ENCODE data around the gene RBM38. TPM values are rescaled to one million over a fixed set of nuclear protein-coding genes. Genes with fewer than 3 reads are reported as not detected.

The RBM38 gene
- 23.6 to 36.6 TPM (median 33.1 TPM) in 5 replicates for total RNA-seq (2022; extraction: Qiagen RNA extraction)

DNA sequence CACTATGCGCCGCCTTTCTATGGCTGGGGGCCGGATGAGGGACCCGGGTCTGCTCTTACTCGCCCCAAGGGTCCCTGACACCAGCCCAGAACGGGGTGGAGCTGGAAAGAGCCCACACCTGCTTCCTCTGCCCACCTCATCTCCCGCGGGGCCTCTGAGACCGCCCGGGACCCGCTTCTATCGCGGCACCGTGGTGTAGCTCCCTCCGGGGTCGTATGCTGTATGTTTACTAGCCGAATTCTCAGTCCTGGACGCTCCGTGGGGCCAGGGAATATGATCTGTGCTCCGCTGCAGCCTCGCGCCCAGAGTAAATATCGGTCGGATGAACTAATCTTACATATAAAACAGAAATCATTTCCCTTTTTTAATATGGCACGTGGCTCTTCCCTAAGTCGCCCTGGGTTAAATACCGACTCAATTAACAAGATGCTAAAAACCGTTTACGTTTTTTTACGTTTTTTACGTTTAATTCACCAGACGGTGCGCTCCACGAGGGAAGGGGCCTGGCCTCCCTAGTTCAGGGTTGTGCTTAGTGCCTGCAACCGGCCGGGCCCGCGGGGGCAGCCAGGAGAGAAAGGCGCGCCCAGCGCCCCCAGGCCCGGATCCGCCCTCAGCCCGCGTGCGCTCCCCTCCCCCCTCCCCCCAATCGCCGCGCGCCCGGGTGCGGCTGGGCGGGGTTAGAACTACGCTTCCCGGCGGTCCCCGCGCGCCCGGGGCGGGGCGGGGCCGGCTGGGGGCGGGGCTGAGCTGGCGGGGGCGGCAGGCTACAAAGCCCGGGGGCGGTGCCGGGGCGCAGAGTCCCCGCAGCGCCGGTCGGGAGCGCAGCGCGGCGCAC is at the start of gene RBM38:
Gene RBM38, plus strand, starts transcription at position 793 of the 835 bp plus-strand sequence. CDS start 186 bp downstream, outside the sequence.

DNA sequence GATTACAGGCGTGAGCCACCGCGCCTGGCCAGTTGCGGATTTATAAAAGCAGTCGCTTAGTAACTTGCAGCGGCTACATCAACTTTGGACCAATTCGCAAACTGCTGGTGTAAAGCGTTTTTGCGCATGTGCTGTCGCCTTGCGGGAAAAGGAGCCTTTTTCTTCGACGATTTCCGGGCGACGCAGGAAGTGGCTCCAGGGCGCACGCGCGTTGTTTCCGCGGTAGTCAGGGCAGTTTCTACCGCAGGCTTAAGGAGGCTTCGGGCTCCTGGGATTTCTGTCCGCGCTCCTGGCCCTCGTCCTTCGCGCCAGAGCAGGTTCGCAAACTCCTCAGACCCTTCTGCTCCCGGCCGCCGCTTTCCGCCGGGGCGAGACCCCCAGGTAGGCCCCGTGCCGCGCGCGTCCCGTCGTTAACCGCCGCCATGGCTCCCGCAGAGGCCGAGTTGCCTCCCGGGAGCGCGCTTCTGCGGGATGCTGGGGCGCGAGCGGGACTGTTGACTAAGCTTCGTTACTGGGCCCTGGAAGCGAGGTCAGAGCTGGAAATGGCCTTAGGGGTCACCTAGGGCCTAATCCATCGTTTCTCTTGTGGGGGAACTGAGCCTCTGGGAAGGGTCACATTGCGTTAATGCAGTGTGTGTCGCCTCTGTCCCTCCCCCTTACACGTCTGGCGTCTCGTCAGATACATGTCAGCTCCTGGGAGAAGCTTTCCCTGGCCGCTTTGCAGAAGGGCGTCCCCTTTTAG is 40.0 kb upstream of the RBM38 start, which contains the start of gene RAE1:
Gene RAE1, plus strand, starts transcription at position 214 of the 742 bp plus-strand sequence. CDS start 2,784 bp downstream, outside the sequence.

Other genes starting within 250 kb of the RBM38 start
- 0.34 to 1.0 TPM (median 0.58 TPM) in 5 replicates for gene BMP7, start 124.8 kb upstream of the RBM38 start, total RNA-seq (2022; extraction: Qiagen RNA extraction)
- gene SPO11, start 61.6 kb upstream of the RBM38 start, total RNA-seq (2022; extraction: Qiagen RNA extraction), result not detected in 5 replicates
- 57.1 to 72.2 TPM (median 62.6 TPM) in 5 replicates for gene RAE1, start 40.1 kb upstream of the RBM38 start, total RNA-seq (2022; extraction: Qiagen RNA extraction)
- gene CTCFL, start 133.7 kb downstream of the RBM38 start, total RNA-seq (2022; extraction: Qiagen RNA extraction), result not detected in 5 replicates
- 0.05 to 0.13 TPM (median 0.09 TPM) in 3 of 5 replicates, not detected in the others for gene PCK1, start 169.7 kb downstream of the RBM38 start, total RNA-seq (2022; extraction: Qiagen RNA extraction)
- 0.04 TPM in 1 of 5 replicates, not detected in the others for gene ZBP1, start 229.0 kb downstream of the RBM38 start, total RNA-seq (2022; extraction: Qiagen RNA extraction)

Data from A549 treated with Mapracorat at 1 μM for 4 hours (cell line).